H1 (cell line): ENCODE data around the gene SOX6. TPM values are rescaled to one million over a fixed set of nuclear protein-coding genes. Genes with fewer than 3 reads are reported as not detected.

Experiments
- CTCF ChIA-PET: fragments of 300-600 bp; sonication (Branson Sonifier 250); formaldehyde crosslinking; loops from one replicate; lab custom pipeline; 2021; ENCODE audit not compliant: partially characterized antibody; lab: Charles Lee
- POLR2A ChIA-PET: fragments of 300-600 bp; sonication (Branson Sonifier 250); formaldehyde crosslinking; loops from one replicate; lab custom pipeline; 2021; ENCODE audit warnings: inconsistent platforms; ENCODE audit not compliant: partially characterized antibody; lab: Charles Lee
- DNase-seq, 2 experiments: peaks; one replicate each; pipeline versions ENCODE4 v3.0.0 to v3.0.0-alpha.2; 2010 to 2022; ENCODE audit warnings: low spot score in 2 of 2, low read depth in 1 of 2, mixed read lengths in 1 of 2
- FAIRE-seq: peaks from 2 replicates; lab custom pipeline; 2011; peaks lifted over from hg19 to GRCh38; lab: Jason Lieb, UNC
- H2AFZ ChIP-seq: 2 replicates; pipeline ENCODE4 v1.8.1; 2012; ENCODE audit warnings: low read length, inconsistent platforms
- H2AK5ac ChIP-seq: 2 replicates; pipeline ENCODE4 v1.6.1; 2013; ENCODE audit warnings: low read depth, low read length
- H2BK120ac ChIP-seq: replicated peaks from 2 replicates; pipeline ENCODE3; 2013; ENCODE audit warnings: low read depth, low read length, inconsistent platforms
- H2BK12ac ChIP-seq: 2 replicates; pipeline ENCODE4 v1.6.1; 2013; ENCODE audit warnings: low read depth, low read length
- H2BK15ac ChIP-seq: 2 replicates; pipeline ENCODE4 v1.6.1; 2013; ENCODE audit warnings: low read length
- H2BK20ac ChIP-seq: 2 replicates; pipeline ENCODE4 v1.6.1; 2013; ENCODE audit warnings: low read length
- H2BK5ac ChIP-seq: 2 replicates; pipeline ENCODE4 v1.6.1; 2013; ENCODE audit warnings: low read depth, low read length
- H3K14ac ChIP-seq: 2 replicates; pipeline ENCODE4 v1.6.1; 2013; ENCODE audit warnings: inconsistent platforms; ENCODE audit not compliant: insufficient read length
- H3K18ac ChIP-seq: 2 replicates; pipeline ENCODE4 v1.6.1; 2013; ENCODE audit warnings: low read length; ENCODE audit errors: extremely low read depth
- H3K23ac ChIP-seq: 2 replicates; pipeline ENCODE4 v1.6.1; 2013; ENCODE audit warnings: inconsistent platforms; ENCODE audit not compliant: insufficient read length
- H3K23me2 ChIP-seq: 2 replicates; pipeline ENCODE4 v1.6.1; 2013; ENCODE audit warnings: low read depth, low read length
- H3K27ac ChIP-seq: 2 replicates; pipeline ENCODE4 v1.6.1; 2011; ENCODE audit warnings: low read depth, low read length, inconsistent platforms
- H3K27me3 ChIP-seq, 4 experiments: replicated peaks in 1 of 4; 1 replicate in 1 of 4; 2 replicates in 3 of 4; pipeline versions ENCODE4 v1.6.1 to v1.8.1; 2011 to 2013; ENCODE audit warnings: low read length in 3 of 4, mild to moderate bottlenecking in 3 of 4, inconsistent platforms in 2 of 4, mixed read lengths in 2 of 4, moderate library complexity in 1 of 4; ENCODE audit not compliant: control insufficient read depth in 3 of 4, insufficient read depth in 3 of 4; ENCODE audit errors: extremely low read depth in 1 of 4
- H3K36me3 ChIP-seq, 4 experiments: 2 replicates each; pipeline versions ENCODE4 v1.6.1 to v1.8.1; 2011 to 2013; ENCODE audit warnings: mild to moderate bottlenecking in 4 of 4, low read length in 3 of 4, moderate library complexity in 2 of 4, control low read depth in 1 of 4, inconsistent platforms in 1 of 4; ENCODE audit not compliant: insufficient read depth in 4 of 4, control insufficient read depth in 2 of 4
- H3K4ac ChIP-seq: replicated peaks from 2 replicates; pipeline ENCODE3; 2013; ENCODE audit warnings: low read length, low read depth, mixed read lengths, inconsistent platforms; ENCODE audit not compliant: insufficient read length
- H3K4me1 ChIP-seq, 4 experiments: replicated peaks in 1 of 4; 1 replicate in 1 of 4; 2 replicates in 3 of 4; pipeline versions ENCODE4 v1.6.1 to v1.8.1; 2011 to 2013; ENCODE audit warnings: low read length in 3 of 4, inconsistent platforms in 2 of 4, mixed read lengths in 1 of 4; ENCODE audit not compliant: insufficient read depth in 4 of 4, control insufficient read depth in 3 of 4
- H3K4me2 ChIP-seq, 2 experiments: 2 replicates each; pipeline versions ENCODE4 v1.6.1 to v1.8.1; 2011 to 2013; ENCODE audit warnings: low read depth in 2 of 2, low read length in 2 of 2, control low read depth in 1 of 2, inconsistent platforms in 1 of 2, mild to moderate bottlenecking in 1 of 2; ENCODE audit not compliant: insufficient read depth in 1 of 2
- H3K4me3 ChIP-seq, 4 experiments: fragments of 200-600, 300-600 bp in 1 of 4; sonication (generic), shearing (Covaris generic), sonication (Bioruptor Twin) in 1 of 4; 2 replicates each; pipeline versions ENCODE4 v1.5.1 to v1.8.1; 2011 to 2016; ENCODE audit warnings: low read length in 4 of 4, low read depth in 3 of 4, control low read depth in 2 of 4, inconsistent platforms in 2 of 4, mild to moderate bottlenecking in 2 of 4, mixed read lengths in 1 of 4, moderate library complexity in 1 of 4; ENCODE audit not compliant: insufficient read depth in 2 of 4; ENCODE audit errors: extremely low read depth in 1 of 4
- H3K56ac ChIP-seq: replicated peaks from 2 replicates; pipeline ENCODE3; 2013; ENCODE audit warnings: low read depth, mild to moderate bottlenecking, mixed read lengths, low read length, inconsistent platforms; ENCODE audit not compliant: insufficient read length
- H3K79me1 ChIP-seq: 2 replicates; pipeline ENCODE4 v1.6.1; 2013; ENCODE audit warnings: low read depth, low read length, control low read depth
- H3K79me2 ChIP-seq, 2 experiments: 2 replicates each; pipeline versions ENCODE4 v1.6.1 to v1.8.1; 2012 to 2013; ENCODE audit warnings: low read length in 2 of 2, mild to moderate bottlenecking in 2 of 2, inconsistent platforms in 1 of 2; ENCODE audit not compliant: insufficient read depth in 2 of 2, control insufficient read depth in 1 of 2
- H3K9ac ChIP-seq, 4 experiments: replicated peaks in 1 of 4; 1 replicate in 1 of 4; 2 replicates in 3 of 4; pipeline versions ENCODE4 v1.6.1 to v1.8.1; 2011 to 2013; ENCODE audit warnings: low read depth in 3 of 4, low read length in 3 of 4, control low read depth in 2 of 4, mild to moderate bottlenecking in 2 of 4, moderate library complexity in 2 of 4, inconsistent platforms in 1 of 4; ENCODE audit errors: extremely low read depth in 1 of 4
- H3K9me3 ChIP-seq, 2 experiments: 2 replicates each; pipeline versions ENCODE4 v1.6.1 to v1.8.1; 2012 to 2013; ENCODE audit warnings: mild to moderate bottlenecking in 2 of 2, moderate library complexity in 2 of 2, control low read depth in 1 of 2, inconsistent platforms in 1 of 2, low read depth in 1 of 2, low read length in 1 of 2, mixed read lengths in 1 of 2; ENCODE audit not compliant: insufficient read depth in 2 of 2
- H4K20me1 ChIP-seq, 2 experiments: replicated peaks in 1 of 2; 2 replicates each; pipeline versions ENCODE3 to v1.8.1; 2011 to 2013; ENCODE audit warnings: inconsistent platforms in 2 of 2, low read length in 2 of 2, mild to moderate bottlenecking in 1 of 2; ENCODE audit not compliant: insufficient read depth in 2 of 2, control insufficient read depth in 1 of 2
- H4K5ac ChIP-seq: 2 replicates; pipeline ENCODE4 v1.6.1; 2013; ENCODE audit warnings: low read length, low read depth, mixed read lengths, inconsistent platforms; ENCODE audit not compliant: insufficient read length
- H4K8ac ChIP-seq: 2 replicates; pipeline ENCODE4 v1.8.0; 2013; ENCODE audit warnings: mild to moderate bottlenecking, moderate library complexity, low read length, inconsistent platforms; ENCODE audit not compliant: insufficient read depth; ENCODE audit errors: extremely low read depth
- H4K91ac ChIP-seq: replicated peaks from 2 replicates; pipeline ENCODE3; 2013; ENCODE audit warnings: low read length, mixed read lengths, inconsistent platforms; ENCODE audit not compliant: insufficient read length
- NANOG ChIP-seq: IDR thresholded peaks from 2 replicates; pipeline ENCODE4 v1.6.1; 2011; ENCODE audit warnings: low read length, low read depth, mild to moderate bottlenecking, inconsistent platforms; ENCODE audit not compliant: insufficient read depth, poor library complexity, severe bottlenecking
- POLR2A ChIP-seq, 2 experiments: IDR thresholded peaks; 1 replicate in 1 of 2; 2 replicates in 1 of 2; pipeline ENCODE4 v1.6.1; 2011; ENCODE audit warnings: low read depth in 2 of 2, low read length in 2 of 2, mild to moderate bottlenecking in 2 of 2; ENCODE audit errors: control extremely low read depth in 1 of 2
- POLR2AphosphoS5 ChIP-seq: IDR thresholded peaks from 2 replicates; pipeline ENCODE4 v1.6.1; 2011; ENCODE audit warnings: low read depth, low read length
- RAD21 ChIP-seq, 2 experiments: IDR thresholded peaks in 1 of 2; conservative IDR thresholded peaks in 1 of 2; 2 replicates each; pipeline ENCODE4 v1.6.1; 2011; ENCODE audit warnings: low read depth in 2 of 2, low read length in 2 of 2, improper control_type of control experiment in 1 of 2, inconsistent platforms in 1 of 2, mild to moderate bottlenecking in 1 of 2, moderate library complexity in 1 of 2
- WGBS, 2 experiments: shearing (Covaris generic) in 1 of 2; methylation state at CpG; one replicate each; pipeline versions ENCODE4 v1.1.6 to v1.1.7; 2013 to 2015; ENCODE audit warnings: low lambda C conversion rate in 2 of 2, mixed read lengths in 2 of 2, inconsistent platforms in 1 of 2, low coverage in 1 of 2, missing lambda C conversion rate in 1 of 2; ENCODE audit not compliant: insufficient replicate concordance in 2 of 2, insufficient coverage in 1 of 2, insufficient read length in 1 of 2; ENCODE audit errors: extremely low coverage in 1 of 2, missing lambda C conversion rate in 1 of 2; 5-methylcytosine and 5-hydroxymethylcytosine counted together
- polyA plus RNA-seq, 7 experiments: library from polyadenylated mRNA; depleted of rRNA in 3 of 7; stranded (reverse) in 5 of 7; unstranded in 2 of 7; fragments of >200 nt in 5 of 7; fragments of 200-250 nt in 2 of 7; gene quantifications; 1 replicate in 5 of 7; 2 replicates in 1 of 7; 4 replicates in 1 of 7; pipeline versions ENCODE4 v1.2.1 to v1.2.3, GENCODE V29; 2011 to 2013; ENCODE audit warnings: missing spikeins in 2 of 7, mixed read lengths in 2 of 7
- total RNA-seq: library from RNA; stranded (reverse); fragmentation: NEBNext Ultra II Directional; extraction: Animal tissue kit (Norgen Biotek cat#: 25700); gene quantifications from 2 replicates; pipeline ENCODE4 v1.2.1, GENCODE V29; 2021
- TF ChIP-seq, protein P1 (sequence below): IDR thresholded peaks from 2 replicates; pipeline ENCODE4 v1.6.1; 2012; ENCODE audit warnings: inconsistent platforms
- TF ChIP-seq, protein P2 (sequence below), 3 experiments: IDR thresholded peaks; 1 replicate in 2 of 3; 2 replicates in 1 of 3; pipeline versions ENCODE4 v1.5.1 to v1.6.1; 2011; ENCODE audit warnings: low read length in 3 of 3, mild to moderate bottlenecking in 3 of 3, inconsistent platforms in 2 of 3, low read depth in 1 of 3, moderate library complexity in 1 of 3; ENCODE audit not compliant: insufficient read depth in 1 of 3; ENCODE audit errors: control extremely low read depth in 1 of 3

SOX6 gene
- total and polyA plus RNA-seq, 2 of the 8 experiments (the other 6 are each of a cell fraction or from before 2014, with no cell fraction given) = 0.09 TPM; not detected in 1

DNA sequence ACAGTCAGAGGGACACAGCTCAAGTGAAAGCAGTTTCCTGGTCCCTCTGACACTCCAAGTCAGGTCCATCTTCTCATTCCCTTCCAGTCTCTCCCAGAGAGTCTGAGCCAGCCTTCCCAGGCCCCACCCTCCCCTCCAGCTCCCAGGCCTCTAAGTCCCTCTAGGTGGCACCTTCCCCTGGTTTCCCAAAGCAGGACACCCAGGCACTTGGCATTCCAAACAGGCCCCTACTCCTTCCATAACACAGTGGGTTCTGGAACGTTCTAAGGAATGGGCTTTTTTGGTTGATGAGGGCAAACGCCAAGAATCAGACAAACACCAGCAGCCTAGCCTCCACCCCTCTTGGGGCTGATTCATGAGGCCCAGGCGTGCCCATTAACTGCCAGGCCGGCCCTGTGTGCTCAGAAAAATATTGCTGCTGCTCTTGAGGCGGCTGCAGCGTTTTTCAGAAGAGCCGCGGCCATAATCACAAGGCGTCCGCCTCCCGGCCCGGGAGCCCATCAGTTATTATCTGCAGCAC is 418.7 kb downstream of the SOX6 start:
- no peak overlapping the region for H3K4me2 ChIP-seq
- H4K20me1 ChIP-seq = no peaks in the 10 kb centered on the region
- H3K27ac ChIP-seq = no peak overlapping the region
- no peak overlapping the region for H3K9ac ChIP-seq
- H3K14ac ChIP-seq = no peak overlapping the region
- FAIRE-seq = no peak
- no peak overlapping the region for H2BK20ac ChIP-seq
- no peak overlapping the region for H3K4ac ChIP-seq
- H2AK5ac ChIP-seq = no peak overlapping the region
- no peak for DNase-seq
- no peak overlapping the region for H2BK120ac ChIP-seq
- peaks cover 0 to 11% (median 8%) of the 10 kb centered on the region in 4 experiments; a peak in 4 of 7 replicates for H3K27me3 ChIP-seq
- no peaks in the 10 kb centered on the region; a peak in 1 of 7 replicates for H3K4me1 ChIP-seq
- H4K5ac ChIP-seq = no peak overlapping the region
- no peaks in the 10 kb centered on the region for H3K79me1 ChIP-seq
- CTCF ChIA-PET = interaction anchor here (0.7 to 3.0 kb wide), 9 partner anchors 9 to 610 kb away, joined by 3 to 14 read pairs (median 7); no protein-coding TSS in a partner anchor
- H4K8ac ChIP-seq = no peak overlapping the region
- H3K56ac ChIP-seq = no peak overlapping the region
- TF ChIP-seq, protein P1, sequence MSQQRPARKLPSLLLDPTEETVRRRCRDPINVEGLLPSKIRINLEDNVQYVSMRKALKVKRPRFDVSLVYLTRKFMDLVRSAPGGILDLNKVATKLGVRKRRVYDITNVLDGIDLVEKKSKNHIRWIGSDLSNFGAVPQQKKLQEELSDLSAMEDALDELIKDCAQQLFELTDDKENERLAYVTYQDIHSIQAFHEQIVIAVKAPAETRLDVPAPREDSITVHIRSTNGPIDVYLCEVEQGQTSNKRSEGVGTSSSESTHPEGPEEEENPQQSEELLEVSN = no peak
- TF ChIP-seq, protein P2, sequence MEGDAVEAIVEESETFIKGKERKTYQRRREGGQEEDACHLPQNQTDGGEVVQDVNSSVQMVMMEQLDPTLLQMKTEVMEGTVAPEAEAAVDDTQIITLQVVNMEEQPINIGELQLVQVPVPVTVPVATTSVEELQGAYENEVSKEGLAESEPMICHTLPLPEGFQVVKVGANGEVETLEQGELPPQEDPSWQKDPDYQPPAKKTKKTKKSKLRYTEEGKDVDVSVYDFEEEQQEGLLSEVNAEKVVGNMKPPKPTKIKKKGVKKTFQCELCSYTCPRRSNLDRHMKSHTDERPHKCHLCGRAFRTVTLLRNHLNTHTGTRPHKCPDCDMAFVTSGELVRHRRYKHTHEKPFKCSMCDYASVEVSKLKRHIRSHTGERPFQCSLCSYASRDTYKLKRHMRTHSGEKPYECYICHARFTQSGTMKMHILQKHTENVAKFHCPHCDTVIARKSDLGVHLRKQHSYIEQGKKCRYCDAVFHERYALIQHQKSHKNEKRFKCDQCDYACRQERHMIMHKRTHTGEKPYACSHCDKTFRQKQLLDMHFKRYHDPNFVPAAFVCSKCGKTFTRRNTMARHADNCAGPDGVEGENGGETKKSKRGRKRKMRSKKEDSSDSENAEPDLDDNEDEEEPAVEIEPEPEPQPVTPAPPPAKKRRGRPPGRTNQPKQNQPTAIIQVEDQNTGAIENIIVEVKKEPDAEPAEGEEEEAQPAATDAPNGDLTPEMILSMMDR (IDR thresholded peaks at IDR 0.05; ENCODE audit: control extremely low read depth in 1 of 3, insufficient read depth in 1 of 3, low read depth in 1 of 3, low read length in 3 of 3) = peak in 1 of 3 experiments; percentile 15; a peak in 1 of 4 replicates
- TF ChIP-seq NANOG = no peak
- no peak for TF ChIP-seq POLR2AphosphoS5
- TF ChIP-seq RAD21 (IDR thresholded peaks at IDR 0.05 in 1 of 2, conservative IDR thresholded peaks at IDR 0.05 in 1 of 2; ENCODE audit: low read depth in 2 of 2, low read length in 2 of 2) = peak; percentile 34 to 36; a peak in 2 of 4 replicates
- no peak for TF ChIP-seq POLR2A (IDR thresholded peaks at IDR 0.05; ENCODE audit: control extremely low read depth in 1 of 2, low read depth in 2 of 2, low read length in 2 of 2)
- POLR2A ChIA-PET = no interaction called here
- no peaks in the 10 kb centered on the region for H3K9me3 ChIP-seq
- H3K4me3 ChIP-seq = no peak overlapping the region
- H3K79me2 ChIP-seq = no peaks in the 10 kb centered on the region
- H2BK5ac ChIP-seq = no peak overlapping the region
- H3K23ac ChIP-seq = no peak overlapping the region
- no peak overlapping the region for H4K91ac ChIP-seq
- WGBS, 2 experiments = 92% methylated on average over 11 of the region's 12 CpGs; no CpG with 5 or more reads in 1 of the 2 experiments
- H2AFZ ChIP-seq = no peak overlapping the region
- H3K23me2 ChIP-seq = no peaks in the 10 kb centered on the region
- no peak overlapping the region for H2BK12ac ChIP-seq
- no peak overlapping the region for H2BK15ac ChIP-seq
- no peak overlapping the region for H3K18ac ChIP-seq
- no peaks in the 10 kb centered on the region for H3K36me3 ChIP-seq
